Ammon's horn (tissue), 1 donor: ENCODE results near the gene PSMA6.
"Not testable (repeated sequence)": the region's sequence is repeated elsewhere in the genome, so short reads cannot be mapped to it uniquely, and the experiment has no call there.

ENCODE experiments used
- DNase-seq: peaks from one replicate; pipeline ENCODE4 v3.0.0-alpha.2; 2016; ENCODE audit warnings: low spot score

Gene PSMA6

GRCh38 chr14:35292051-35292769 lies at the start of gene PSMA6:
Gene PSMA6 (plus strand): TSS chr14:35292382. CDS start chr14:35292477, 95 bp downstream.
- peak; percentile 99 for DNase-seq

DNA sequence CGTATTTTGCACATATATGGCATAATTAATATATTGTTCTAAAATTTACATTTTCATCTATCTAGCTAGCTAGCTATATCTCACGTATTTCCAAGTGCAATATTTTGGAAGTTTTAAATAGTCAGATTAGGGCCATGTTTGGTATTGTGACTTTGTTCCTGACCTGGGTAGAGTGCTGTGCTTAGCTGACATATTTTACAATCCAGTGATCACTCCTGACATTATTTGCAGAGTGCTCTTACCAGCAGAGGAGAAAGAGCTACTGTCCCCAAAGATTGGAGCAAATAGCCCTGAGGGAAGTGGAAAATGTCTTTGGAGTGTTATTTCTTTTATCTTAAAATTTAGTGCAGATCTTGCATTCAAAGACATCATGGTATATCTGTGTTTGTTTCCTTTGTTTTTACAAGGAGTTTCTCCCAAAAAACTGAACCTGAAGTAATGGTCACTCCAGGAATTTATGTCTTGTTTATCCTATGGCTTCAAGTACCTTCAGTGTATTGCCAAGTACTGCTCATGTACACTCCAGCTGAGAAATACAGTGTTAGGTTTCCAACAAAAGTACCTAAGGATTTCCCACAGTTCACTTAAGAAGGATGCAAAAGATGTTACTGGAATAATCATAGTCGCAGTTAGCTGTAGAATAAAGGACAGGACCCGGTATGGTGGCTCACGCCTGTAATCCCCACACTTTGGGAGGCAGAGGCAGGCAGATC lies 49.4 kb upstream of the PSMA6 start:
- no peak for DNase-seq

GRCh38 chr14:35243956-35244355 lies 48.2 kb upstream of the PSMA6 start:
- no peak for DNase-seq

- DNase-seq, result no peak
Observed at GRCh38 chr14:35244542-35244941, 47.6 kb upstream of the PSMA6 start.

DNA sequence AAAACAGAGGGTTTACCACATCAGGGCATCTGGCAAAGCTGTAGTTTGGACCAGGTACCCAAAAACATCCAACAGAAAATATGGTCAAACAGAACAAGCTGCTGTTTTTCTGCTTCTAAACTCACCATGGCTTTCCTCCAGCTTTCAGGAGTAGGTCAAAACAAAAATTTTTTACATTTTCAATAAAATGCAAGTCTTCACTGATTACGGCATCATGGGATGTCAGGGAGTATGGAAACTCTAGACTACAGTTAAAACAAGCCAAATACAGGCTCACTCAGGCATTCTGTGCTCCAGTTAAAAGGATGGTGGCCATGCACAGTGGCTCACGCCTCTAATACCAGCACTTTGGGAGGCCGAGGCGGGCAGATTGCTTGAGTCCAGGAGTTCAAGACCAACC lies 47.1 kb upstream of the PSMA6 start:
- no peak for DNase-seq

- peak; percentile 9 for DNase-seq
Observed at GRCh38 chr14:35247777-35248475, 44.3 kb upstream of the PSMA6 start.

- no peak for DNase-seq
Observed at GRCh38 chr14:35248476-35248788, 43.8 kb upstream of the PSMA6 start.

DNA sequence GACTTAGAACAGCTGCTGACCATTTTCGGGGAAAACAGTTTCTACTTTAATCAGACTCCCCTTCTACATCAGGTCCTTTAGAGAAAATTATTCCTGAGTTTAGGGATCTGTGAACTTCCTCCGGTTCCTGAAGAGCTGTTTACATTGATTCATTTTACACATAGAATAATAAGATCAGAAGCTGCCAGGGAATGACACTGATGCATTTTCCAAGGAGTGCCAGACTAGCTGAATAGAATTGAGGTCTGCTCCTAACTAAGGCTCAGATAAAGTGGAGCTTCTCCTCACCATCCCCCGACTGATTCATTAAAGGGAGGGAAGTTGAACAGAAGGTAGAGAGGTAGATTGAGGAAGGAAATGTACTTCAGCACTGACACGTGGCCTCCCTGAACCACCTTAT lies 41.9 kb upstream of the PSMA6 start:
- no peak for DNase-seq

DNA sequence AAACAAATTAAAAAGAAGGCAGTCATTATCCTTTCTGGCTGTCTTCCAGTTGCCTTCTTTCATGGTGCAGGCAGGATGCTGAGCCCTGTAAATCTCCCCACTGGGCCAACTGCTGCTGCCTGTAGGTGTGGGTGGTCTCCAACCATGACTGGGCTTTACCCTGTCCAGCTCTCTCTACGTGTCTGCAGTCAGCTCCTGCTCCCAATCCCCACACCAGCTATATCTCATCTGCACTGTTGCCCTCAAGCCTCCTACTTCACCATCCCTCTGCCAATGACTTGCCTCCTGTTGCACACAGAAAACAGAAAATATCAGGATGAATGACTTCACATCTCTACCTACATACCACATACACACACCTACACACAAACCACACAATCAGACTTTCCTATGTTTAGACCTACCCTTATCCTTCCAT lies 39.7 kb upstream of the PSMA6 start:
- no peak for DNase-seq

DNA sequence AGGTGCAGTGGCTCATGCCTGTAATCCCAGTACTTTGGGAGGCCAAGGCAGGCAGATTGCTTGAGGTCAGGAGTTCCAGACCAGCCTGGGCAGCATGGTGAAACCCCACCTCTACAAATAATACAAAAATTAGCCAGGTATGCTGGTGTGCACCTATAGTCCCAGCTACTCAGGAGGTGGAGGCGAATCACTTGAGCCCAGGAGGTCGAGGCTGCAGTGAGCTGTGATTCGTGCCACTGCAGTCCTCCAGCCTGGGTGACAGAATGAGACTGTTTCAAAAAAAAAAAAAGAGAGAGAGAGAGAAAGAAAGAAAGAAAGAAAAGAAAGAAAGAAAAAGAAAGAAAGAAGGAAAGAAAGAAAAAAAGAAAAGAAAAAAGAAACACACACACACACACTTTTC lies 39.1 kb upstream of the PSMA6 start:
- DNase-seq, result not testable (repeated sequence)

DNA sequence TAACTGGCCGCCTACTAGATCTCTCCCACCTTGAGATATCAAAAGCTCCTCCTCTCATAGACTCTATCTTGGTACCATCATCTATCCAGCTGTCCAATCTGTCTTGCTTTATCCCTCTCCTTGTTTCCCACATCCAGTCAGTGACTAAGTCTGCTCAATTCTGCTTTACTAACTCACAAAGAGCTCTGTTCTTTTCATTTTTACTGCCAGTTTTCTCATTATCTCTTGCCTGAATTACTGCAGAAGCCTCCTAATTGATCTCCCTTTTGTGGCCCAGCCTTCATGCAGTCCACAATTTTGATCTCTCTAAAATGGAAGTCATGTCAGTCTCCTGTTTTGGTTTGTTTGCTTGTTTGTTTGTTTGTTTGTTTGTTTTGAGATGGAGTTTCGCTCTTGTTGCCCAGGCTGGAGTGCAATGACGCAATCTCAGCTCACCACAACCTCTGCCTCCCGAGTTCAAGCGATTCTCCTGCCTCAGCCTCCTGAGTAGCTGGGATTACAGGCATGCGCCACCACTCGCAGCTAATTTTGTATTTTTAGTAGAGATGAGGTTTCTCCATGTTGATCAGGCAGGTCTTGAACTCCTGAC lies 38.1 kb upstream of the PSMA6 start:
- not testable (repeated sequence) for DNase-seq

GRCh38 chr14:35254736-35255135 lies 37.4 kb upstream of the PSMA6 start:
- no peak for DNase-seq

DNA sequence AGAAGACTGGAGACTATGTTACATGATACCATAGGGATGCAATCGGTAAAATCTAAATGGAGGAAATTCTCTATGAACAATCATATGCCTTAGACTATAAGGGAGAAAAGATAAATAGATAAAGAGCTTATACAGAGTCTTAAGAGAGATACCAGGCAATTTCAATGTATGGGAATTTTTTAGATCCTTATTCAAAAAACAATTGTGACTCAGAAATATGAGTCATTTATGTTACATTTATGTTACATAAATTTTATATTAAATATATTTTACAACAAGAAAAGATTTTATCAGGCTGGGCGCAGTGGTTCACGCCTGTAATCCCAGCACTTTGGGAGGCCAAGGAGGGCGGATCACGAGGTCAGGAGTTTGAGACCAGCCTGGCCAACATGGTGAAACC lies 36.5 kb upstream of the PSMA6 start:
- no peak for DNase-seq

GRCh38 chr14:35257809-35258208 lies 34.4 kb upstream of the PSMA6 start:
- no peak for DNase-seq

GRCh38 chr14:35258420-35258819 lies 33.8 kb upstream of the PSMA6 start:
- no peak for DNase-seq

DNA sequence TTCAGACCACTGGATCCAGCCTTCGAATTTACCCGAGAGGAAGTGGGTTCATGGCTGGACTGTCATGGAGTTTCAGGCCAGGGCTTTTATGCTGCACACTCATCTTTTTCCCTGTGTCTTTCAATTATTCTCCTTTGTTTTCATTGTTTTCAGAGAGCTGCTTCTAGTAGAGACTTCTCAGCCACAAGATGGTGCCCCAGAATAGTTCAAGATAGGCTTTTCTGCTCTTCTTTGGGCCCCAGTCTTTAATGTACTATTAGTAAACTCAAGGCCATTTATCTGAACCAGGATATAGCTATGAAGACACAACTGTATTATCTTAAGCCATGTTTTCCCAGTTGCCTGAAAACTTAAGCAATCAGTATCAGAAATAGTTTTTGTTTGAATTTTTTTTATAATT lies 30.4 kb upstream of the PSMA6 start:
- DNase-seq, result no peak

- no peak for DNase-seq
Observed at GRCh38 chr14:35262436-35262835, 29.7 kb upstream of the PSMA6 start.

DNA sequence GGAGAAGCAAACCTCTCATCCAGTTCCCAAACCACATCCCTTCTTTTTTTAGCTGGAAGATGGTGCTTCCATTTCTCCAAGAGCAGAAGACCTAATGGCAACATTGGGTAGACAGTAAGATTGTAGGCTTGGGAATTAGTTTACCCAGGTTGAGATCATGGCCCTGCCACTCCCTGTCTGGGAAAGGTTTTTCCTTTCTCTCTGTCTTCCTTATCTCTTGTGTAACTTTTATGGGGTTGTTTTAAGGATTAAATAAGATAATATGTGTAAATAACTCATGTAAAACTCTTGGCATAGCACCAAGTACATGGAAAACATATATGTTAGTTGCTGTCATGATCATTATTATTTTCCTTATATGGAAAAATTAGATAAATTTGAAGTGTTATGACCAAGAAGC lies 23.2 kb upstream of the PSMA6 start:
- DNase-seq, result no peak

GRCh38 chr14:35274805-35275204 lies 17.4 kb upstream of the PSMA6 start:
- DNase-seq, result no peak

GRCh38 chr14:35277179-35277578 lies 15.0 kb upstream of the PSMA6 start:
- no peak for DNase-seq

GRCh38 chr14:35279369-35279768 lies 12.8 kb upstream of the PSMA6 start:
- no peak for DNase-seq

- DNase-seq, result no peak
Observed at GRCh38 chr14:35281341-35281740, 10.8 kb upstream of the PSMA6 start.

DNA sequence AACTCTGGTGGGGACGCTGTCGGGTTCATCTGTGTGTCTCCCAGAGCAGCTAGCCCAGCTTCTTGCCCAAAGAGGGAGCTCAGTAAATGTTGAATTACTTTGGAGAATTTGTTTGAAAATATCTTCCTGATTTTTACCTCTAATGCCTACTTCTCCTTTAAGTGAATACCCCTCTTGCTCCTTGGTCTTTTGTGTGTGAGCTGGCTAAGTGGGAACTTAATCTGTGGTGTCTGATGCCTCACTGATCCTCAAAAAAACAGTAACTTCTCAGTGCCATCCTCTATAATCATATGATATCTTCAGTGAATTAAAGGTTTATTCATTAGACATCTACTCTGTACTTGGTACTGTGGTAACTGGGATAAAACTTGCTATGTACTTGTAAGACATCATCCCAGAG lies 7.7 kb upstream of the PSMA6 start:
- DNase-seq, result no peak
